ENCODE results near the gene NOS1AP. TPM values are rescaled to one million over a fixed set of nuclear protein-coding genes. Genes with fewer than 3 reads are reported as not detected.
A peak's percentile ranks its signal among the peaks of the same experiment; 100 is the strongest.

Gene NOS1AP
- total and polyA plus RNA-seq, 8 donors = 0.25 to 13.8 (median 6.2) TPM

DNA sequence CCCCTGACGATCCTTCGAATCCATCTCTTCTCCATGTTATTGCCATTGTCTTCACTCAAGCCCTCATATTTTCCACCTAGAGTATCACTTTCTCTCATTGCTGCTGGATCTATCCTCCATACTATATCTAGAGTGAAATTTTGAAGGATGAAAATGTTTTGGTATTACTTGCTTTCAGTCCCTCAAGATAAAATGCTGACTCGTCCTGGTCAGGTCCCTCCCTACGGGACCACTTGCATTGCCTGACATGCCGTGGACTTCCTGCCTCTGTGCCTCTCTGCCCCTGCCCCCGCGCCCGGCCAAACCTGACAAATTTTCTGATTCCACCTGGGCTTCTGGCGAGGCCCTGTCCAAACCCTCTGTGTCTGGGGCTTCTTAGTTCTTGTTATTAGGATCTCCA, 283.6 kb downstream of the NOS1AP start:
- H3K4me3 ChIP-seq = no peak overlapping the region
- intact Hi-C loops (cut with DNase I; ENCODE audit: low total_unique reads) = no loop called here
- 87 to 93% (median 92%) methylated on average over 9 of the region's 9 CpGs for WGBS, 5 donors
- DNase-seq = no peak
- no peaks in the 10 kb centered on the region for H3K9me3 ChIP-seq
- peaks cover 0 to 7% (median 0%) of the 10 kb centered on the region in 4 donors for H3K4me1 ChIP-seq
- H3K36me3 ChIP-seq = peaks cover 4 to 30% (median 23%) of the 10 kb centered on the region in 4 donors
- H3K27me3 ChIP-seq = no peaks in the 10 kb centered on the region
- TF ChIP-seq EP300 (IDR thresholded peaks at IDR 0.05) = no peak
- TF ChIP-seq POLR2A (IDR thresholded peaks at IDR 0.05) = no peak
- no peak for TF ChIP-seq POLR2AphosphoS5 (IDR thresholded peaks at IDR 0.05)
- TF ChIP-seq, protein P1, sequence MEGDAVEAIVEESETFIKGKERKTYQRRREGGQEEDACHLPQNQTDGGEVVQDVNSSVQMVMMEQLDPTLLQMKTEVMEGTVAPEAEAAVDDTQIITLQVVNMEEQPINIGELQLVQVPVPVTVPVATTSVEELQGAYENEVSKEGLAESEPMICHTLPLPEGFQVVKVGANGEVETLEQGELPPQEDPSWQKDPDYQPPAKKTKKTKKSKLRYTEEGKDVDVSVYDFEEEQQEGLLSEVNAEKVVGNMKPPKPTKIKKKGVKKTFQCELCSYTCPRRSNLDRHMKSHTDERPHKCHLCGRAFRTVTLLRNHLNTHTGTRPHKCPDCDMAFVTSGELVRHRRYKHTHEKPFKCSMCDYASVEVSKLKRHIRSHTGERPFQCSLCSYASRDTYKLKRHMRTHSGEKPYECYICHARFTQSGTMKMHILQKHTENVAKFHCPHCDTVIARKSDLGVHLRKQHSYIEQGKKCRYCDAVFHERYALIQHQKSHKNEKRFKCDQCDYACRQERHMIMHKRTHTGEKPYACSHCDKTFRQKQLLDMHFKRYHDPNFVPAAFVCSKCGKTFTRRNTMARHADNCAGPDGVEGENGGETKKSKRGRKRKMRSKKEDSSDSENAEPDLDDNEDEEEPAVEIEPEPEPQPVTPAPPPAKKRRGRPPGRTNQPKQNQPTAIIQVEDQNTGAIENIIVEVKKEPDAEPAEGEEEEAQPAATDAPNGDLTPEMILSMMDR (IDR thresholded peaks at IDR 0.05) = no peak
- no peak overlapping the region for H3K27ac ChIP-seq

DNA sequence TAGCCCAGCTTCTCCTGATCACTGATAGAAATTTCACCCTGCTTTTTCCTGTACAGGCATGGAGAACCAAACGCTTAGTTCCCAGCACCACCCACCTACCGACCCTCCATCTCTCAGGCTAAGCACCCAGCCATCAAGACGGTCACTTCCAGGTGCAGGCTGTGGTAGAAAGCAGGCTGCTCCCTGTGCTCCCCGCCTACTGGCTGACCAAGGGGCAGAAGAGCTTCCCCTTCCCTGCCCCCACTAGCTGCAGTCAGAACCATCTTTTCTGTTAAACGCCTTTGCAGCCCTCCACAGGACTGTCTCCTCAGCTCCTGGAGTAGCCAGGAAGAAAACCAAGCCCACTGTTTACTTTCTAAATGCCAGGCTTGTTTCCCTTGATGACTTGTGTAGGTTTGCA, 284.2 kb downstream of the NOS1AP start:
- H3K27ac ChIP-seq = no peak overlapping the region
- TF ChIP-seq EP300 (IDR thresholded peaks at IDR 0.05) (no peak), POLR2A (IDR thresholded peaks at IDR 0.05) (no peak)
- TF ChIP-seq, protein P1 (IDR thresholded peaks at IDR 0.05) = no peak
- H3K4me1 ChIP-seq = peaks cover 0 to 7% (median 0%) of the 10 kb centered on the region in 4 donors
- H3K4me3 ChIP-seq = no peak overlapping the region
- no peaks in the 10 kb centered on the region for H3K27me3 ChIP-seq
- no peaks in the 10 kb centered on the region for H3K9me3 ChIP-seq
- no peak for DNase-seq
- intact Hi-C loops (cut with DNase I; ENCODE audit: low total_unique reads) = no loop called here
- peaks cover 4 to 34% (median 23%) of the 10 kb centered on the region in 4 donors for H3K36me3 ChIP-seq
- WGBS, 5 donors = 72 to 83% (median 76%) methylated on average over 4 to 5 of the region's 5 CpGs

DNA sequence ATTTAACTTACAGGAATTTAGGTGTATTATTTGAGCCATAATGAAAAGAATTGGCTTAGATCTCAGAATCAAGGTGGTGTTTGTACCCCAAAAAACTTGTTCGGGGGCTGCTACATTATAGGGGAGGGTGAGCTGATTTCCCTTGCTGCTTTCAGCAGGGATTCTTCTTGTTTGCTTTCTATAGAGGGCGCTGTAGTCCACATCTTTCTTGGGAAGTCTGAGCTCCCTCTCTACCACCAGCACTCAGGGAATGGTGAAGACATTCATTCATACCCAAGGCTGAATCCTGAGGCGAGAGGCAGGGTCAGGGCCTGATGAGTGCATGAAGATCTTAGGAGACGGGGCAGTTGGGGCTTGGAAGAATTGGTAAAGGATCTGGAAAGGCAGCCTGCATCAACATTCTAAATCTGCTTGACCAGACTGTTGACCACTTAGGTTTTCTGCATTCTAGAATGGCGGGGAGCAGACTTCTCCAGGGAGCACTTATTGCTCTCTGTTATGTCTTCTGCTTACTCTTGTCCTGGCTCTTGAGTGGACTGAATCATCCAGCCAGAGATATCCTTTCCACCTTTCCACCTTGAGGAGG, 288.3 kb downstream of the NOS1AP start:
- TF ChIP-seq, protein P1 (IDR thresholded peaks at IDR 0.05) = peak in 3 of 7 experiments; percentile 22 to 29 (median 29)
- no peak for TF ChIP-seq POLR2AphosphoS5 (IDR thresholded peaks at IDR 0.05)
- Histone ChIP-seq H3K9me3 (no peaks in the 10 kb centered on the region), H3K27ac (no peak overlapping the region), H3K4me1 (peaks cover 0 to 12% (median 0%) of the 10 kb centered on the region in 4 donors), H3K27me3 (no peaks in the 10 kb centered on the region), H3K36me3 (peaks cover 4 to 59% (median 26%) of the 10 kb centered on the region in 4 donors), H3K4me3 (no peak overlapping the region)
- 49 to 67% (median 53%) methylated on average over 5 of the region's 5 CpGs for WGBS, 5 donors
- peak in 1 of 2 donors; percentile 60 for DNase-seq
- intact Hi-C loops (cut with DNase I; ENCODE audit: low total_unique reads) = no loop called here

DNA sequence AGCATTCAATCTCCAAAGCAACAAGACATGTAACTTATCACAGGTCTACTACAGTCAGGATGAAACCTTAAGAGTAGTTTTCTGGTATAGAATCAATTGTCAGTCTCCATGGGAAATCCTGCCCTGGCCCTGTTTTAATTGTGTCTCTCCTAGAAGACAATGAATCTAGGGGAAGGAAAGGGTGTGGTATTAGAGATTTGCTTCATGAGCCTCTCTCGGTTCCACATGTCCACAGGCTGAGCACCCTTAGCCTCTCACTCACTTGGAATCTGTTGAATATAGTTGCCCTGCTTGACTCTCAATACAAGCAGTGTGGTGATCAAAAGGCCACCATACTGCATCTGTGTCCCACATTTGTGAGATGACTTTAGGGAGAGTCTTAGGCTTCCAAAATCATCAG, 289.4 kb downstream of the NOS1AP start:
- no peak for DNase-seq
- intact Hi-C loops (cut with DNase I; ENCODE audit: low total_unique reads) = no loop called here
- Histone ChIP-seq H3K36me3 (peaks cover 4 to 59% (median 26%) of the 10 kb centered on the region in 4 donors), H3K9me3 (no peaks in the 10 kb centered on the region), H3K4me3 (no peak overlapping the region), H3K4me1 (peaks cover 0 to 8% (median 0%) of the 10 kb centered on the region in 4 donors), H3K27ac (no peak overlapping the region), H3K27me3 (no peaks in the 10 kb centered on the region)
- WGBS, 5 donors = 75 to 94% (median 86%) methylated on average over 1 of the region's 1 CpG
- no peak for TF ChIP-seq EP300 (IDR thresholded peaks at IDR 0.05)
- TF ChIP-seq, protein P1 (IDR thresholded peaks at IDR 0.05) = no peak
- TF ChIP-seq POLR2A (IDR thresholded peaks at IDR 0.05) = no peak
- TF ChIP-seq POLR2AphosphoS5 (IDR thresholded peaks at IDR 0.05) = no peak

All from stomach (tissue), 9 donors.